H1 (cell line): ENCODE measurements around the gene CLEC1B. TPM values are rescaled to one million over a fixed set of nuclear protein-coding genes. Genes with fewer than 3 reads are reported as not detected.
"Not testable (repeated sequence)": the region's sequence is repeated elsewhere in the genome, so short reads cannot be mapped to it uniquely, and the experiment has no call there.

Experiments used
- CTCF ChIA-PET: fragments of 300-600 bp; sonication (Branson Sonifier 250); formaldehyde crosslinking; loops from one replicate; lab custom pipeline; 2021; ENCODE audit not compliant: partially characterized antibody; lab: Charles Lee
- POLR2A ChIA-PET: fragments of 300-600 bp; sonication (Branson Sonifier 250); formaldehyde crosslinking; loops from one replicate; lab custom pipeline; 2021; ENCODE audit warnings: inconsistent platforms; ENCODE audit not compliant: partially characterized antibody; lab: Charles Lee
- DNase-seq, 2 experiments: peaks; one replicate each; pipeline versions ENCODE4 v3.0.0 to v3.0.0-alpha.2; 2010 to 2022; ENCODE audit warnings: low spot score in 2 of 2, low read depth in 1 of 2, mixed read lengths in 1 of 2
- FAIRE-seq: peaks from 2 replicates; lab custom pipeline; 2011; peaks lifted over from hg19 to GRCh38; lab: Jason Lieb, UNC
- H2AFZ ChIP-seq: 2 replicates; pipeline ENCODE4 v1.8.1; 2012; ENCODE audit warnings: low read length, inconsistent platforms
- H2AK5ac ChIP-seq: 2 replicates; pipeline ENCODE4 v1.6.1; 2013; ENCODE audit warnings: low read depth, low read length
- H2BK120ac ChIP-seq: replicated peaks from 2 replicates; pipeline ENCODE3; 2013; ENCODE audit warnings: low read depth, low read length, inconsistent platforms
- H2BK12ac ChIP-seq: 2 replicates; pipeline ENCODE4 v1.6.1; 2013; ENCODE audit warnings: low read depth, low read length
- H2BK15ac ChIP-seq: 2 replicates; pipeline ENCODE4 v1.6.1; 2013; ENCODE audit warnings: low read length
- H2BK20ac ChIP-seq: 2 replicates; pipeline ENCODE4 v1.6.1; 2013; ENCODE audit warnings: low read length
- H2BK5ac ChIP-seq: 2 replicates; pipeline ENCODE4 v1.6.1; 2013; ENCODE audit warnings: low read depth, low read length
- H3K14ac ChIP-seq: 2 replicates; pipeline ENCODE4 v1.6.1; 2013; ENCODE audit warnings: inconsistent platforms; ENCODE audit not compliant: insufficient read length
- H3K18ac ChIP-seq: 2 replicates; pipeline ENCODE4 v1.6.1; 2013; ENCODE audit warnings: low read length; ENCODE audit errors: extremely low read depth
- H3K23ac ChIP-seq: 2 replicates; pipeline ENCODE4 v1.6.1; 2013; ENCODE audit warnings: inconsistent platforms; ENCODE audit not compliant: insufficient read length
- H3K23me2 ChIP-seq: 2 replicates; pipeline ENCODE4 v1.6.1; 2013; ENCODE audit warnings: low read depth, low read length
- H3K27ac ChIP-seq: 2 replicates; pipeline ENCODE4 v1.6.1; 2011; ENCODE audit warnings: low read depth, low read length, inconsistent platforms
- H3K27me3 ChIP-seq, 4 experiments: replicated peaks in 1 of 4; 1 replicate in 1 of 4; 2 replicates in 3 of 4; pipeline versions ENCODE4 v1.6.1 to v1.8.1; 2011 to 2013; ENCODE audit warnings: low read length in 3 of 4, mild to moderate bottlenecking in 3 of 4, inconsistent platforms in 2 of 4, mixed read lengths in 2 of 4, moderate library complexity in 1 of 4; ENCODE audit not compliant: control insufficient read depth in 3 of 4, insufficient read depth in 3 of 4; ENCODE audit errors: extremely low read depth in 1 of 4
- H3K36me3 ChIP-seq, 4 experiments: 2 replicates each; pipeline versions ENCODE4 v1.6.1 to v1.8.1; 2011 to 2013; ENCODE audit warnings: mild to moderate bottlenecking in 4 of 4, low read length in 3 of 4, moderate library complexity in 2 of 4, control low read depth in 1 of 4, inconsistent platforms in 1 of 4; ENCODE audit not compliant: insufficient read depth in 4 of 4, control insufficient read depth in 2 of 4
- H3K4ac ChIP-seq: replicated peaks from 2 replicates; pipeline ENCODE3; 2013; ENCODE audit warnings: low read length, low read depth, mixed read lengths, inconsistent platforms; ENCODE audit not compliant: insufficient read length
- H3K4me1 ChIP-seq, 4 experiments: replicated peaks in 1 of 4; 1 replicate in 1 of 4; 2 replicates in 3 of 4; pipeline versions ENCODE4 v1.6.1 to v1.8.1; 2011 to 2013; ENCODE audit warnings: low read length in 3 of 4, inconsistent platforms in 2 of 4, mixed read lengths in 1 of 4; ENCODE audit not compliant: insufficient read depth in 4 of 4, control insufficient read depth in 3 of 4
- H3K4me2 ChIP-seq, 2 experiments: 2 replicates each; pipeline versions ENCODE4 v1.6.1 to v1.8.1; 2011 to 2013; ENCODE audit warnings: low read depth in 2 of 2, low read length in 2 of 2, control low read depth in 1 of 2, inconsistent platforms in 1 of 2, mild to moderate bottlenecking in 1 of 2; ENCODE audit not compliant: insufficient read depth in 1 of 2
- H3K4me3 ChIP-seq, 4 experiments: fragments of 200-600, 300-600 bp in 1 of 4; sonication (generic), shearing (Covaris generic), sonication (Bioruptor Twin) in 1 of 4; 2 replicates each; pipeline versions ENCODE4 v1.5.1 to v1.8.1; 2011 to 2016; ENCODE audit warnings: low read length in 4 of 4, low read depth in 3 of 4, control low read depth in 2 of 4, inconsistent platforms in 2 of 4, mild to moderate bottlenecking in 2 of 4, mixed read lengths in 1 of 4, moderate library complexity in 1 of 4; ENCODE audit not compliant: insufficient read depth in 2 of 4; ENCODE audit errors: extremely low read depth in 1 of 4
- H3K56ac ChIP-seq: replicated peaks from 2 replicates; pipeline ENCODE3; 2013; ENCODE audit warnings: low read depth, mild to moderate bottlenecking, mixed read lengths, low read length, inconsistent platforms; ENCODE audit not compliant: insufficient read length
- H3K79me1 ChIP-seq: 2 replicates; pipeline ENCODE4 v1.6.1; 2013; ENCODE audit warnings: low read depth, low read length, control low read depth
- H3K79me2 ChIP-seq, 2 experiments: 2 replicates each; pipeline versions ENCODE4 v1.6.1 to v1.8.1; 2012 to 2013; ENCODE audit warnings: low read length in 2 of 2, mild to moderate bottlenecking in 2 of 2, inconsistent platforms in 1 of 2; ENCODE audit not compliant: insufficient read depth in 2 of 2, control insufficient read depth in 1 of 2
- H3K9ac ChIP-seq, 4 experiments: replicated peaks in 1 of 4; 1 replicate in 1 of 4; 2 replicates in 3 of 4; pipeline versions ENCODE4 v1.6.1 to v1.8.1; 2011 to 2013; ENCODE audit warnings: low read depth in 3 of 4, low read length in 3 of 4, control low read depth in 2 of 4, mild to moderate bottlenecking in 2 of 4, moderate library complexity in 2 of 4, inconsistent platforms in 1 of 4; ENCODE audit errors: extremely low read depth in 1 of 4
- H3K9me3 ChIP-seq, 2 experiments: 2 replicates each; pipeline versions ENCODE4 v1.6.1 to v1.8.1; 2012 to 2013; ENCODE audit warnings: mild to moderate bottlenecking in 2 of 2, moderate library complexity in 2 of 2, control low read depth in 1 of 2, inconsistent platforms in 1 of 2, low read depth in 1 of 2, low read length in 1 of 2, mixed read lengths in 1 of 2; ENCODE audit not compliant: insufficient read depth in 2 of 2
- H4K20me1 ChIP-seq, 2 experiments: replicated peaks in 1 of 2; 2 replicates each; pipeline versions ENCODE3 to v1.8.1; 2011 to 2013; ENCODE audit warnings: inconsistent platforms in 2 of 2, low read length in 2 of 2, mild to moderate bottlenecking in 1 of 2; ENCODE audit not compliant: insufficient read depth in 2 of 2, control insufficient read depth in 1 of 2
- H4K5ac ChIP-seq: 2 replicates; pipeline ENCODE4 v1.6.1; 2013; ENCODE audit warnings: low read length, low read depth, mixed read lengths, inconsistent platforms; ENCODE audit not compliant: insufficient read length
- H4K8ac ChIP-seq: 2 replicates; pipeline ENCODE4 v1.8.0; 2013; ENCODE audit warnings: mild to moderate bottlenecking, moderate library complexity, low read length, inconsistent platforms; ENCODE audit not compliant: insufficient read depth; ENCODE audit errors: extremely low read depth
- H4K91ac ChIP-seq: replicated peaks from 2 replicates; pipeline ENCODE3; 2013; ENCODE audit warnings: low read length, mixed read lengths, inconsistent platforms; ENCODE audit not compliant: insufficient read length
- WGBS, 2 experiments: shearing (Covaris generic) in 1 of 2; methylation state at CpG; one replicate each; pipeline versions ENCODE4 v1.1.6 to v1.1.7; 2013 to 2015; ENCODE audit warnings: low lambda C conversion rate in 2 of 2, mixed read lengths in 2 of 2, inconsistent platforms in 1 of 2, low coverage in 1 of 2, missing lambda C conversion rate in 1 of 2; ENCODE audit not compliant: insufficient replicate concordance in 2 of 2, insufficient coverage in 1 of 2, insufficient read length in 1 of 2; ENCODE audit errors: extremely low coverage in 1 of 2, missing lambda C conversion rate in 1 of 2; 5-methylcytosine and 5-hydroxymethylcytosine counted together
- polyA plus RNA-seq, 7 experiments: library from polyadenylated mRNA; depleted of rRNA in 3 of 7; stranded (reverse) in 5 of 7; unstranded in 2 of 7; fragments of >200 nt in 5 of 7; fragments of 200-250 nt in 2 of 7; gene quantifications; 1 replicate in 5 of 7; 2 replicates in 1 of 7; 4 replicates in 1 of 7; pipeline versions ENCODE4 v1.2.1 to v1.2.3, GENCODE V29; 2011 to 2013; ENCODE audit warnings: missing spikeins in 2 of 7, mixed read lengths in 2 of 7
- total RNA-seq: library from RNA; stranded (reverse); fragmentation: NEBNext Ultra II Directional; extraction: Animal tissue kit (Norgen Biotek cat#: 25700); gene quantifications from 2 replicates; pipeline ENCODE4 v1.2.1, GENCODE V29; 2021

CLEC1B gene
- total and polyA plus RNA-seq, 2 of the 8 experiments (the other 6 are each of a cell fraction or from before 2014, with no cell fraction given), result not detected

DNA sequence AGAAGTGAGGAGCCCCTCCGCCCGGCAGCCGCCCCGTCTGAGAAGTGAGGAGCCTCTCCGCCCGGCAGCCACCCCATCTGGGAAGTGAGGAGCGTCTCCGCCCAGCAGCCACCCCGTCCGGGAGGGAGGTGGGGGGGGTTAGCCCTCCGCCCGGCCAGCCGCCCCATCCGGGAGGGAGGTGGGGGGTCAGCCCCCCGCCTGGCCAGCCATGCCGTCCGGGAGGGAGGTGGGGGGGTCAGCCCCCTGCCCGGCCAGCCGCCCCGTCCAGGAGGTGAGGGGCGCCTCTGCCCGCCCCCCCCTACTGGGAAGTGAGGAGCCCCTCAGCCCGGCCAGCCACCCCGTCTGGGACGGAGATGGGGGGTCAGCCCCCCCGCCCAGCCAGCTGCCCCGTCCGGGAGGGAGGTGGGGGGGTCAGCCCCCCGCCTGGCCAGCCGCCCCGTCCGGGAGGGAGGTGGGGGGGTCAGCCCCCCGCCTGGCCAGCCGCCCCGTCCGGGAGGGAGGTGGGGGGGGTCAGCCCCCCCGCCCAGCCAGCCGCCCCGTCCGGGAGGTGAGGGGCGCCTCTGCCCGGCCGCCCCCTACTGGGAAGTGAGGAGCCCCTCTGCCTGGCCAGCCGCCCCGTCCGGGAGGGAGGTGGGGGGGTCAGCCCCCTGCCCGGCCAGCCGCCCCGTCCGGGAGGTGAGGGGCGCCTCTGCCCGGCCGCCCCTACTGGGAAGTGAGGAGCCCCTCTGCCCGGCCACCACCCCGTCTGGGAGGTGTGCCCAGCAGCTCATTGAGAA, 45.8 kb downstream of the CLEC1B start:
- H2BK5ac ChIP-seq, H3K4me3 ChIP-seq, H3K4me1 ChIP-seq, H3K27me3 ChIP-seq, H2BK12ac ChIP-seq, H2AFZ ChIP-seq, H2BK120ac ChIP-seq, H3K4ac ChIP-seq, H3K79me2 ChIP-seq, POLR2A ChIA-PET, H4K5ac ChIP-seq, H3K14ac ChIP-seq, H3K4me2 ChIP-seq, H3K56ac ChIP-seq, H2AK5ac ChIP-seq, FAIRE-seq, CTCF ChIA-PET, H4K8ac ChIP-seq, DNase-seq, H3K27ac ChIP-seq, H3K79me1 ChIP-seq, H2BK20ac ChIP-seq, H3K18ac ChIP-seq, H3K23me2 ChIP-seq, H2BK15ac ChIP-seq, H4K20me1 ChIP-seq, H3K9ac ChIP-seq, H3K36me3 ChIP-seq, H4K91ac ChIP-seq, H3K23ac ChIP-seq, H3K9me3 ChIP-seq: not testable (repeated sequence)
- no CpG with 5 or more reads among the region's 55 CpGs for WGBS, 2 experiments
